NCI-H774 (cell line): ENCODE results near the gene CANT1.
"Not testable (repeated sequence)": the region's sequence is repeated elsewhere in the genome, so short reads cannot be mapped to it uniquely, and the experiment has no call there.

Experiments
- DNase-seq: peaks from one replicate; lab custom pipeline; 2025; lab: John Stamatoyannopoulos, UW

CANT1 gene

DNA sequence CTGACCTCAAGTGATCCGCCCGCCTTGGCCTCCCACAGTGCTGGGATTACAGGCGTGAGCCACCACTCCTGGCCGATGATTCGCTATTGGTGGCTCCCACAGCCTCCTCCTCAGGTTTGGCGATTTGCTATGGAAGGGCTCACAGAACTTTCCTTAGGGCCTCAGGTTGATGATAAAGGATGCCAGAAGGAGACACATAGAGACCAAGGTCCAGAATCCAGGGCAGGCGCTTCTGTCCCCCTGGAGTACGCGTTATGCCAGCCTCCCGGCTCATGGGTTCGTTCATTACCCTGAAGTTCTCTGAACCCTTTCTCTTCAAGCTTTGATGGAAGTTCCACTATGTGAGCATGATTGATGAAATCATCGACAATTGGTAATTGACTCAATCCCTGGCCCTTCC, 49.8 kb downstream of the CANT1 start:
- no peak for DNase-seq

DNA sequence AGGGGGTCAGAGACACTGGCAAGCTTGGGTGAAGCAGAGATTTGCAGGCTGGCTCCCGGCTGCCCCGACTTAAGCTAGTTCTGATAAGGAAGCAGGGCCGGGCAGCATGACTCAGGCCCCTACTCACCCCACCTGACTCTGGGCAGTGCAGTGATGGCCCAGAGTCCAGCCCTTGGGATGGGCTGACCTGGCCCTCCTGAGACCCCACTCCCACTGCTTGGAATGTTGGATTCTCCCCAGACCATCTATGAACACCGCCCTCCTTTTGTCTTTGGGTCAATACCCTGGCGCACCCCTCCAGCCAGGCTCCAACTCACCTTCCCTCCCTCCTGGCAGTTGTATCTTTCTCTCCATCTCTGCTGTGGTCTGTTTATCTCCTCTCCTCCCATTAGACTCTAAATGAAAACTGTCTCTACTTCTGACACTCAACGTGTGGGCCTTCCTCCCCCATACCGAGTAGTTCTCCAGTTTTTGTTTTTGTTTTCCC, 50.9 kb downstream of the CANT1 start:
- no peak for DNase-seq

DNA sequence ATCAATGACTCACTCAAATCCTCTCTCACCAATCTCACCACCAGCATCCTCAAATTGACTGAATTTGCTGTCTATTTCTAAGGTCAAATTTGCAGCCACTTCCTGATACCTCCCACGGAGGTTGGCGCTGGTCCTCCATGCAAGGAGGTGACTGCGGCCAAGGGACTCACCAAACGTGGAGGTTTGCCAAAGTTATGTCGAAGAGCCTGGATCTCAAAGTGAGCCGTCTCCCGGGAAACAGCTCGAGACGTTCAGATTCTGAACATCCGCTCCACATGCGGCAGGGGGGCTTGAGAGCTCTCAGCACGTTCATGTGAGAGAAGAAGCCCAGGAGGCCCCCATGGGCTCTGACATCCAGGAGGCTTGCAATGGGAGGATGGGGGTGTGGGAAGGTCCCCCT, 52.4 kb downstream of the CANT1 start:
- no peak for DNase-seq

DNA sequence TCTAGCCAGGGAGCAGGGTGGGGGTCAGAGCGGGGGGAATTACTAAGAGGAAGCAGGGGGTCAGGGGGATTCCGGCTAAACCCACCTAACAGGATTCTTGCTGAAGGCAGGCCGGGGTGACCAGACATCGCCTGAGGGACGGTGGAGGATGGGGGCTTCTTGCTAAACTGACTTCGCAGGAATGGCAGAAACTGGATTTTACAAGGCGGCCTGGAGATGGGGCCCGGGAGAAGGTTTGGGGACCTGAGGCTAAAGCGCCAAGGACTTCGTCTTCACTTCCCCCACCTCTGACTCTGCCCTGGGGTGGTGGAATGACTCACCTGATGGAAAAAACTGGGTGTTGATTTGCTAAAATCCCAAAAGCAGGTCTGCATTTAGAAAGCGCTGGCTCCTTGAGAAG, 53.3 kb downstream of the CANT1 start:
- DNase-seq = no peak

DNA sequence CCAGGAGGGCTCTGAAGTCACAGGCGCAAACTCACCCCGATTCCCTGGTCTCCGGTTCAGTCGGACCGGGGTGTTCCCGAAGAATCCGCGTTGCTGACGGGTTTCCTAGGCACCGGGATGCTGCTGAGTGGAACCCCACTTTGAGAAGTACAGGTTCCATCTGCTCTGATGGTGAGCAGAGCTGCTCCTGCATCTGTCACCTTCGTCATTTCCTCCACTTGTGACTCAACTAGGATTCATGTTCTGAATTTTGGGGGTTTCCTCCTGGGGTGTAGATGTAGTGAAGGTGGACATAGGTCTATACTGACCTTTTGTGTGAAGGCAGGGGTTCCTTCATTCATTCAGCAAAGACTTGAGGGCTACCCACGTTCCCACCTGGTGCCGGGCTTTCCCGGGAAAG, 54.9 kb downstream of the CANT1 start:
- DNase-seq = no peak

DNA sequence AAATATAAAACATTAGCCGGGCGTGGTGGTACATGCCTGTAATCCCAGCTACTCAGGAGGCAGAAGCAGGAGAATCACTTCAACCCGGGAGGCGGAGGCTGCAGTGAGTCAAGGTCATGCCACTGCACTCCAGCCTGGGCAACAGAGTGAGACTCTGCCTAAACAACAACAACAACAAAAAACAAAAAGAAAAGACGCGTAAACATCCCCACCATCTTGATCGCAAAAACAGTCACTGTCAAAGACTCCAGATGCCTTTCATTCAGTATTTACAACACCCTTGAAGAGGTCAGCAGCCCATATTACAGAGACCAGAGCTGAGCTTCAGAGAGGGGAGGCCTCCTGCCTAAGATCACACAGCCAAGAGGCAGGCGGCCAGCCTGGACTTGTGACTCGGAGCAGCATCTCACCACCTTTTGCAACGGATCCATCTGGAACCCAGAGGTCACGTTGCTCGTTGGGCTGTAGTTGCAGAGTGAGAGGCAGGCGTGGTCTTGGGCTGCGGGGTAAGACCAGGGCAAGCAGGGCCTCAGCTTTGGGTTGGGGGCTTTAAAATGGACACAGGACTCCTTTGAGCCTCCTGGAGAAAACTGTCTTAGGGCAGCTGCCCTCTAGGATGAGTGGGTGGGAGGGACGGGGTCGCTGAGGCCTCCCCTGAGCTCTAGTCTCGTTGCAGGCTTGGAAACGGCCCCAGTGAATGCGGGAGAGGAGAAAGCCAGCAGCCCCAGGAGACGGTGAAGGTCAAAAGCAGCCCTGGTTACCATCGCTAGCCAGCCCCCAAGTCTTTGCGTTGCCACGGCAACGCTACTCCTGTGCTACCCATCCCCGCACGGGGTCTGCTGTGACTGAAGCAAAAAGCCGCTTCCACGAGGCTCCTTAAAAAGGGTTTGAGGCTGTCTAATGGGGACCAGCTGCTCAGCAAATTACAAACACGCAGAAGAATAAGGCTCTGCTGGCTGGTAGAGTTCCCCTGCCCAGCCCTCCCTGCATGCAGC, 55.9 kb downstream of the CANT1 start:
- no peak for DNase-seq

DNA sequence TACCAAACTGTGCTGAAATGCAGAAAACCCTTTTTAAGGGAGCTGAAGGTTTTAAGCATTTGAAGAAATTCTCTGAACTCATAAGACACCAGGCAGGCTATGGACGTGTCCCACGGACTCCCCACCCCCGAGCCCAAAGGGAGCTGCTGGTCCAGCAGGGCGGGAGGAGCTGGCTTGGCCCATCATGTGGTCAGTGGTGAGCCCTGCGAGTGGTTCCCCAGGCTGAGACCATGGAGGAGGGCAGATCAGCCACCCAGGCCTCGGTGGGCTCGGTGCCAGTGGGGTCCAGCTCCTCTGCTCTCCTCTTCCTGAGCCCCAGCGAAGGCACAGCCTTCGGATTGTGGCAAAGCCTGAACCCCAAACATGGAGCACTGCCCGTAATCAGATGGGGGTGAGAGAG, 56.9 kb downstream of the CANT1 start:
- DNase-seq = no peak

DNA sequence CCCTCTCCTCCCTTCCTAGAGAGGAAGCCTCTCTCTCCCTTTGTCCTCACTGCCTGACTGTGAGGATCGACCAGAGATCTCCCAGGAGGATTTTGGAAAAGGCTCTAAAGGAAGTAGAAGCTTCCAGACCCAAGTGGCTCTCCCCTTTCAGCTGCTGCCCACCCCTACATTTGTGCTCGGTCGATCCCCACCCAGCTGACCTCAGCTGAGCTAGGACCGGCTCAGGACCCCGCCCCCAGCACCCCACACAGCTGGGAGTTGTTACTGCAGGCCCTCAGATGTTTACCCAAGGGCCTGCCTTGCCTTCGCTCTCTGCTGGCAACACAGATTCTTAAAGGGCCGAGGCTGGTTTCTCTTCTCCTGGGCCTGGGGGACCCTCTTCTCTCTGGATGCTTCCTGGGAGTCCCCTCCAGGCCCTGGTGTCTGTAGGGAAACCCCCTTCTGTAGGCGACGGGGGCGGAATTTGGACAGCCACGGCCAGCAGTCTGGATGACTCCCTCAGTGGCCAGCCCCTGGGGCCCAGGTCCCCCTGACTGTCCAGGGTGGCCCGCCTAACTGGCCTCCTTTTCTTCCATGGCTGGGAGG, 57.5 kb downstream of the CANT1 start:
- DNase-seq = no peak

DNA sequence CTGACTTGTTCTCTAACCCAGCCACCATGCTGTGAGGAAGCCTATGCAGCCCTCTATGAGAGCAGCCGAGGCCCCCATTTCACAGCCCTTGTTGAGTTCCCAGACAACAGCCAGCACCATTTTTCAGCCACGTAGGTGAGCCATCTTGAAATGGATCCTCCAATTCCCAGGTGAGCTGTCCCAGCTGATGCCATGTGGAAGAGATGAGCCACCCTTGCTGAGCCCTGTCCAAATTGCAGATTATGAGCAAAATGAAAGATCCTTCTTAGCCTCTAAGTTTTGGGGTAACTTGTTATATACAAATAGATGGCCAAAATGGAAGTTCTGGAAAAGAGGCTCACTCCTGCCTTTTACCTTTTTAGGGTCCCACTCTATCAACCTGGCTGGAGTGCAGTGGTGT, 58.7 kb downstream of the CANT1 start:
- no peak for DNase-seq

DNA sequence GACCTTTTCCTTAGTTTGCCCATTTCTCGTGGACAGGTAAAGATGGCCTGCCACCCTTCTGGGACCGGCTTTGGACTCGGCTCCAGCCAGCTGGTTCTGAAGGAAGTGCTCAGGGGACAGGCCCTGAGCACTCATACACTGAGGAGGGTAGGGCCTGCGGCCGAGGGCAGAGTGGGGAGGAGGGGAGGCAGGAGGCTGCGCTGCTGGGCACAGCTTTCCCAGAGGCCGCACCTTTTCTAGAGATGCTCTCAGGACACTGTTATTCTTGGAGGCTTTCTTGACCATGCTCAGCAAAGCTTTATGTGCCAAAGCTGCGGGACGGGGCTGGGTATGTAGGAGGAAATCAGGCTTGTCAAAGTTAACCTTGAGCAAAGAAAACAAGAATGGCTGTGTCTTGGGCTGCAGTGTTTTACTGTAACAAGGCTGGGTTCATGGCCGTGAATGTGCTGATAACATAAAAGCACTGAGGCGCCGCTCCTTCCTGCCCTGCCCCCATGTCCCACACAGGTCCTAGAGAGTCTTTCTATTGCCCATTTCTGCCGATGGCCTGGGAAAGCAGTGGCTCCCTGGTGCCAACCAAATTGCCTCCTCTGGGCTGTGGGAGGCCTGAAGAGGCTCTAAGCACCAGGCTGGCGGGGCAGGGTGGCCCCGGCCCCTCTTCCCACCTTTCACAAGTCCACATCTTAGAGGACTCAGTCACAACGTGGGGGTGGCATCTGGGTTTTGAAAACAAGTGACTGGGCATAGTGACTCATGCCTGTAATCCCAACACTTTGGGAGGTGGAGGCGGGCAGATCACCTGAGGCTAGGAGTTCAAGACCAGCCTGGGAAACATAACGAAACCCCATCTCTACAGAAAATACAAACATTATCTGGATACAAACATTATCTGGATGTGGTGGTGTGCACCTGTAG, 62.1 kb downstream of the CANT1 start:
- DNase-seq = no peak

DNA sequence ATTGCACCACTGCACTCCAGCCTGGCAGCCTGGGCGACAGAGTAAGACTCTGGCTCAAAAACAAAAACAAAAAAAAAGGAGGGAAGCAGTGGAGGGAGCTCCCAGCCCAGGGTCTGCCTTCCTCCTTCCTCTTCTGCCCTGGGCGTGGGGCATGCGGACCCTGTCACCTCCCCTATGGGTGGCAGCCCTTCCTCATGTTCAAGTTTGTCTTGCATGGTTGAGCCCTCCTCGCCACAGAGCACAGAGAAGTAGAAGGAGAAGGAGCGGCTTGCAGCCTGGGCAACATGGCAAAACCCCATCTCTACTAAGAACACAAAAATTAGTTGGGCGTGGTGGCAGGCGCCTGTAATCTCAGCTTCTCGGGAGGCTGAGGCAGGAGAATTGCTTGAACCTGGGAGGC, 62.9 kb downstream of the CANT1 start:
- DNase-seq = no peak

DNA sequence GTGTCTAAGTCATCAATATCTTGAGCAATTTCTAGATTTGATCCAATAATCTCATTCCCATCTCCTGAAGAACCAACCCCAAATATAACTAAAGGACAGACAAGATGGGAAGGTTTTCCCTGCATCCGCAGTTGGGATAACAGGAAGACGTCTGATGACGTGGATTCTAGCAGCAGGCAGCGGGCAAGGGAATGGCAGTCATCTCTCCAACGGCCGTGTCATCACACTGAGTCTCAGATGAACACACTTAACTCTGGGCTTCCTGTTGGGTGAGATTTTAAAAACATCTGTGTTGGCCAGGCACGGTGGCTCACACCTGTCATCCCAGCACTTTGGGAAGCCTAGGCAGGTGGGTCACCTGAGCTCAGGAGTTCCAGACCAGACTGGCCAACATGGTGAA, 63.4 kb downstream of the CANT1 start:
- DNase-seq = no peak

DNA sequence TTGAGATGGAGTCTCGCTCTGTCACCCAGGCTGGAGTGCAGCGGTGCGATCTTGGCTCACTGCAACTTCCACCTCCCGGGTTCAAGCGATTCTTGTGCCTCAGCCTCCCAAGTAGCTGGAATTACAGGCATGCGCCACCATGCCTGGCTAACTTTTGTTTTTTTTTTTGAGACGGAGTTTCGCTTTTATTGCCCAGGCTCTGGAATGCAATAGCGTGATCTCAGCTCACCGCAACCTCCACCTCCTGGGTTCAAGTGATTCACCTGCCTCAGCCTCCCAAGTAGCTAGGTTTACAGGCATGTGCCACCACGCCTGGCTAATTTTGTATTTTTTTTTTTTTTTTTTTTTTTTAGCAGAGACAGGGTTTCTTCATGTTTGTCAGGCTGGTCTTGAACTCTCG, 64.1 kb downstream of the CANT1 start:
- DNase-seq = not testable (repeated sequence)

DNA sequence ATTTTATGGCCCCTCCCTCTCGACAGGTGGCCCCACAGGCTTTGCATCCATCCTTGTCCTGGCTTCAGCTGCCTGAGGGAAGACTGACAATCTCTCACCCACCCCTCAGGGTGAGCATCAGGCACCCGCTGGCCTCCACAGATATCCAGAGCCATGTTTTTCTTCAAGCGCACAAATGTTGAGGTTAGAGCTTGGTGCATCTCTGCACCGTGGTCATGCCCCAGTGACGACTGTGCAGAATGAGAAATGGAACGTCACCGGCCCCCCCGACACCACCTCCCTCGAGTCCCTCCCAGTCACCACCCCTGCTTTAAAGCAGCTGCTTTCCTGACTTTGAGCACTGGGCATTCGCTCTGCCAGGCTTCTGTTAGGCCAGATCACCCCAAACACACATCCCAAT, 64.6 kb downstream of the CANT1 start:
- DNase-seq = no peak

DNA sequence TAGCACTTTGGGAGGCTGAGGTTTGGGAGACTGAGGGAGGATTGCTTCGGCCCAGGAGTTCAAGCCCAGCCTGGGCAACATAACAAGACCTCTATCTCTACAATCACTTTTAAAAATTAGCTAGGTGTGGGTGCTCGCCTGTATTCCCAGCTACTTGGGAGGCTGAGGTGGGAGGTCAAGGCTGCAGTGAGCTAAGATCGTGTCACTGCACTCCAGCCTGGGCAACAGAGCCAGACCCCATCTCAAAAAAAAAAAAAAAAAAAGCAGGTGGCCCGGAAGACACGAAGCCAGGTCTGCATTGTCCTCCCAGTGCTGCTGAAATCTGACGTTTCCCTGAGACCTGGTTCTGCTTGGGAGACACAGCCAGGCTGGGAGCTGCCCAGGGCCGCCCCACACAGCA, 65.5 kb downstream of the CANT1 start:
- DNase-seq = no peak
